Activated naive CD4-positive, alpha-beta T cell treated with anti-CD3 and anti-CD28 coated beads, Interleukin-2, amount 50 U/mL, for 16 hours (primary cell): ENCODE measurements around the gene EHHADH.
"Not testable (repeated sequence)": the region's sequence is repeated elsewhere in the genome, so short reads cannot be mapped to it uniquely, and the experiment has no call there.

Experiments
- DNase-seq: peaks from one replicate; pipeline ENCODE4 v3.0.0-alpha.2; 2020

Gene EHHADH

DNA sequence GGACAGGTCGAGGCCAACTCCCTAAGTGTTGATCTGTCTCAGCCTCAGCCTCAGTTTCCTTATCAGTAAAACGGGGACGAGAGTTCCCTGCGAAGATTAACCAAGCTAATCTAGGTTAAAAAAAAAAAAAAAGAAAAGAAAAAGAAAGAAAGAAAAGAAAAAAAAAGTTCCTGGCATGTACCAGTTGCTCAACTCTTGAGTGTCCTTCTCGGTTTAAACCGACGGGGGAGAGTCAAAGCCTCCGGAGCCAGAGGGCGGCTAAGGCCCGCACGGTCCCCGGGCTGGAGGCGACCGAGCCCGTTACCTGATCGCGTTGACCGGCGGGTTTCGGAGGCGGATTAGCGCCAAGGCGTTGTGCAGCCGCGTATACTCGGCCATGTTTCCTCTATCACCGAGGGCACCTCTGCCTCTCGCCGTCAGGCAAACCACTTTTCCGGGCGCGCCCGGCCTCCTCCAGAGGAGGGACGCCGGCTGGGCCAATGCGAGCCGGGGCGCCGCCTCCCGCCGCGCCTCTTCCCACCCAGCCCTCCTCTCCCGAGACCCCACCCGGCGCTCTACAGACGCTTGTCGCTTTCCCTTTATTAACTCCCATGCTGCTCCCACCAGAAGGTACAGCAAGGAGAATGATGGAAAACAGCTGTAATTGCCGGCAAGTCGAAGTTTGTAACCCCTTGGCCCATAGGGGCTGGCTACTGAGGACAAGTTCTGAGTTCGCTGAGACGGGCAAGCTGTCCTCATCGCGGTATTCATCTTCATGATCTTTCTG, at the start of gene EHHADH:
Gene EHHADH (minus strand): TSS at position 405 of the 766 bp plus-strand sequence. CDS start 27 bp downstream, at position 378.
- DNase-seq, result peak; percentile 49

DNA sequence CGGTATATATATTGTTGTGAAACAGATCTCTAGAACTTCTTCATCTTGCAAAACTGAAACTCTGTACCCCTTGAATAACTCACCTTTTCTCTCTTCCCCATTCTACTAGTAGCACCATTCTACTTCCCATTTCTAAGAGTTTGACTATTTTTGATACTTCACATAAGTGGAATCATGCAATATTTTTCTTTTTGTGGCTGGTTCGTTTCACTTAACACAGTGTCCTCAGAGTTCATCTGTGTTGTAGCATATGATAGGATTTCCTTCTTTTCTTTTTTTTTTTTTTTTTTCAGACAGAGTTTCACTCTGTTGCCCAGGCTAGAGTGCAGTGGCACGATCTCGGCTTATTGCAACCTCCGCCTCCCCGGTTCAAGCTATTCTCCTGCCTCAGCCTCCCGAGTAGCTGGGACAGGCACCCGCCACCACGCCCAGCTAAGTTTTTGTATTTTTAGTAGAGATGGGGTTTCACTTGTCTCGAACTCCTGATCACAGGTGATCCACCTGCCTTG, 46.1 kb upstream of the EHHADH start:
- not testable (repeated sequence) for DNase-seq

DNA sequence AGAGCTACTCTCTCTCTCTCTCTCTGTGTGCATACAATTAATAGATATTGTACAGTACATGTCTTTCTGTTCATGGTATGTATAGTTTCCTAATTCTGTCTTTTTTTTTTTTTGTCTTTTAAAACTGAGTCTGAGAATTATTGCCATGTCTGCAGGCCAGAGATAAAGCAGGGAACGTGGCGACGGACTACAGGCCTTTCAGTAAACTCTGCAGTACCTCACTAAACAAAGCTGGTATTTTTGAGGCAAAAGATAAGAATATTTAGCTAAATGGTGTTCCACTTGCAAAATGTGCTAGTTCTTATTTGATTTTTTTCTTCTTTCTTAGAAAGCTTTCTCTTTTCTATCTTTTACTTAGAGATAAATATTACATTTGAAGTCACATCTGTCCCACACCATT, 44.0 kb upstream of the EHHADH start:
- no peak for DNase-seq

DNA sequence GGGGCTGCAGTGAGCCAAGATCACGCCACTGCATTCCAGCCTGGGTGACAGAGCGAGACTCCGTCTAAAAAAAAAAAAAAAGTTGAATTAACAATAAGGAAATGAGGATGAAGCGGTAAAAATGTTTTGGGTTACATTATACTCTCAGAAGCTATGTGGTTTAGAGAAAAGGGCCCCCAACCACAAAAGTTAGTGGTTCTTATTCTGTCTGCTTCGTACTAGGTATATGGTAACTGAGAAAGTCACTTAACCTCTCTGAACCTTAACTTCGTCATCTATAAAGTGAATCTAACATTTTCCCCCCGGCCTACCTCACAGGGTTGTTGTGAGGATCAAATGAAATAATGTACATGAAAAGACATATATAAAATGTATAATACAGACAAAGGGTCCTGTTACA, 38.4 kb upstream of the EHHADH start:
- no peak for DNase-seq

DNA sequence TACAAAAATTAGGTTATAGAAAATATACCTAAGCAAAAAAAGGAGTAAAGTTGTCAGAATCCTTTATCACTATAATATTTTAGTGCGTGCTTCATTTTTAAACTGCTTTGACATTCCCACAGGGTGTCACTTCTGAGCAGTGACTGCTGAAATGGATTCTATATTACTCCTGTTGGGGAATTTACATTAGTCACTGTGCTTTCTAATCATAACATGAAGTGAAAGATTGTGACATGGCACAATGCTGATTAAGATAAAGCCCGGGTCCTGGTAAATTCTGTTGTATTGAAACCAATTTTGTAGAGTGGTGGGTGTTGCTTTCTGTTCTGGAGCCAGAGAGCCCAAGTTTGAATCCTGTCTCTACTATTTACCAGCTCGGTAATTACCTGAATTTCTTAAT, 36.4 kb upstream of the EHHADH start:
- DNase-seq, result no peak

DNA sequence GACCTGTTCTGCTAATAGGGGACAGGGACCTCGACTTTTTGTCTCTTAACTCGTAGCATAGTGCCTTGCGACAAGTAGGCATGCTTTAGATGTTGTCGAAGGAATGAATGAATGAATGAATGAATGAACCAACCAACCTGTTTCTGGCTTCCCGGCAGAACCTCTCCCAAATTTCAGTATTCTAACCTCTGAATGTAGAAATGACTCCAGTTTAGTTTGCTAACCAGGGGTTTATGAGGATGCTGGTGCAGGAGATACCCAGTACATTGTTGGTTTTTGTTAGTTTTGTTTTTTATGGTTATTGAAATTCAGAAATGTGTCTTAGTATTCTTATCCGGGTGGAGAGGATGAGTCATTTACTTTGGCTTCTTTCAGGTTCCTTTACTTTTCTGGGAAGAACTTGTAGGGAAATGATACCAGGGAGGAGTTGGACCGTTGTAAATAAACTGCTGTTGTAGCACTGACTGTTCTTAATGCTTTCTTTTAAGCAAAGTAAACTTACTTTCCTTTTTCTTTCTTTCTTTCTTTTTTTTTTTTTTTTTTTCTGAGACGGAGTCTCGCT, 29.6 kb upstream of the EHHADH start:
- DNase-seq, result no peak

DNA sequence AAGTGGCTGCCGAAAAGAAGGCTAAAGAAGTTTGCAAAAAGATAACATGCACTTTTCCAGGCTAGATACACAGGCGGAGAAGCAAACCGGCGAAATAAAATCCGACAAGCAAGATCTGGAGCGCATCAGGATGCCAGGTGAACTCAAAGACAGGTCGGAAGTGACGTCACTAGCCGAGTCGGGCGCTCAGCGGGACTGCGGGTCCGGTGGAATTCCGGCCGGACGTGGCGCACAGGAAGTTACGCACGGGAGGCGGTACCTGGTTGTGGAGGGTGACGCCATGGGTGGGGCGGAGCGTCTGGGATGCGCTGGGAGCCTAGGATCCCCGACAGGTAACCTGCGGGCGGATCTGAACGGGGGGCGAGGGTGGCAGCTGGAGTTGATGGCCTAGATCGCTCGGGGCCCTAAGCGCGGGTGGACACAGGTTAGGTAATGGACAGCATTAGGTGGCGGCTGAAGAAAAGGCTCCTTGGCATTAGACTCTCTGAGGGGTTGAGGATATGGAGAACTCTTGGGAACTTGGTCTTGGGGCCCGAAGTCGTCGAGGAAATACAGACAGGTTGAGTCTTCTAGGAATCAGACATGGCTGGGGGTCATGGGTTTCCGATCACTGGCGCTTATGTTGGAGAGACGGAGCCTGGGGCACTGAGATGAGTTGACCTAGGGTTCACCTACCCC, 29.0 kb upstream of the EHHADH start:
- peak; percentile 94 for DNase-seq

DNA sequence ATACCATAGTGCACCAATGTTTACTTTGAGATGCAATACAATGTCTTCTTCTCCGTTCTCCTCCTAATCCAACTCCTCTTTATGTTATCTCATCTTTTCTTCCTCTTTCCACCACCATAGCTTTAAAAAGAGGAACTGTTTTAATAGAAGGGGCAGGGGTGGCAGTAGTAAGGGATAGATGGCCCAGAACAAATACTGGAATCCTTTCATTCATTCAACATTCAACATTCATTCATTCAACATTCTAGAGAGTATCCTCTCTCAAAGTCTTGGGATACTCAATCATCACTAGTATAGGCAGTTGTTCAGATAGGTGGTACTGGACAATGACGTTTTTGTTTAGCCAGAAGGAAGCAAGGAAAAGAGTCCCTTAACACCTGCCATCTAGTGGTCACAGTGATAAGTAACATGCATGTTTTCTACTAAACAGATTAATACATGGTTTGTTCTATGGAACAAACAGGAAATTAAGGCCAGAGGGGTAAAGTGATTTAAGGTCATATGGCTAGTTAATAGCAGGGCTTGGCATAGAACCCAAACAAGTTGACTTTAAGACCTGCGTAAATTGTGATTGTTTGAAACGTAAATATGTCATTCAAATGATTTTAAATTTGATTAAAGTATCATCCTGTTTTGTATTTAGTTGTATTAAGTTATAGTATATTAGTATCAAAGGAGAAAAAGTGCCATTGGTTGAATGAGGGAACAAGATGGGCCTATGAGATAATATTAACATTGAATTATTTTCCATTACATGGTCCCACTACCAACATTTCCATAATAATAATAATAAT, 26.9 kb upstream of the EHHADH start:
- DNase-seq, result no peak

DNA sequence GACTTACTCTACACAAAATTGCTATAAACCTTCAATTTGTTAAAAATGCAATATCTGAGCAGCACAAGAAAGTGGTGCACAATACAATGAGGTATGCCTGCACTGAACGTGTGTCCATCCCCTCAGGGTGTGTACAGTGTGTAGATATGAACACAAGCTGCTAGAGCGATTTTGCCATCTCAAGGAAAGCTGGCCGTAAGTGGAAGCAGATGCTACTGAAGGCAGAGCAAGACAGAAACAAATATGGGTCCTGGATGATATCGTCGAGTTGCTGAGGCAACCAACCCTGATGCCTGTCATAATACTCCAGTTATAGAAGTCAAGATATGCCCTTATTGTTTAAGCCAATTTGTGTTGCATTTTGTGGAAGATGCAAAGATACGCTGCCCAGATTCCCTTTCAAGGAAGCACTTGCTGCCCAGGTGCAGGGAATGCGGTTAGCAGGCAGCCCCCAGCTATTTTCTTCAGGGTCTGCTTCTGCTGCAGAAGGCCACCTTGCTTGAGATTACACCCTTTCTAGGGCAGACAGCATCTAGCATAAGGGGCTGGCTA, 25.8 kb upstream of the EHHADH start:
- no peak for DNase-seq

DNA sequence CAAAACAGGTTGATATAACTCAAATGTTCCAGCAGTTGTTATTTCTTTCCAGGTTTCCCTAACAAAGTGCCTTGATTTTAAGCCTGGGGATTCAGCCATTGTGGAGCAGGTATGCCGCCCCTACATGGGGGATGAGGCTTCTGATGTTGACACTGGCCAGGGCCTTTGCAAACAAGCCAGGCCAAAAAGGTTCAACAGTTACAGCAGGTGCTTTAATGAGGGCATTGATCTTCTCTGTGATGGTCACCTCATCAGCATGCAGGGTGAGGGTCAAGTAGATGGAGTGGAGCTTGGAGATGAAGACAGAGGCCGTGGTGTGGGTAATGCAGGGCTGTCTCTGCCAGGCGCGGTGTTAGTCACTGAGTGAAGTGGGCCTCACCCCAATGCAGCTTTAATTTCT, 22.6 kb upstream of the EHHADH start:
- no peak for DNase-seq

DNA sequence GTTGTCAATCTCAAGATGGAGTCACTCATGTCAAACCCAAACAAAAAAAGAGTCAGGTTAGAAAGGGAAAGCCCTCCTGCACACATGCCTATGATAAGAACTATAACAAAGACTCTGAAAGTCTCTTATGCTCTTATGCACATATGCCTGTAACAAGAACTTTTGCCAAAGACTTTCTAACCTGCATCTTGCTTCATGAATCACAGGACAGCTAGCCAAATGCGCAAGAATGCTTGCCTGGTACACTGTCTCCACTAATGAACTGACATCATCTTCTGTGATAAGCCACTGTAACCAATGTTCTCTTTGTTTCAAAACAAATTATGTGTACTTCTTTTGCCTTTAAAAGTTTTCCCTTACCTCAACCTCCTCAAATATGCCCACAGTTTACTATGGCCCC, 18.2 kb upstream of the EHHADH start:
- DNase-seq, result no peak

DNA sequence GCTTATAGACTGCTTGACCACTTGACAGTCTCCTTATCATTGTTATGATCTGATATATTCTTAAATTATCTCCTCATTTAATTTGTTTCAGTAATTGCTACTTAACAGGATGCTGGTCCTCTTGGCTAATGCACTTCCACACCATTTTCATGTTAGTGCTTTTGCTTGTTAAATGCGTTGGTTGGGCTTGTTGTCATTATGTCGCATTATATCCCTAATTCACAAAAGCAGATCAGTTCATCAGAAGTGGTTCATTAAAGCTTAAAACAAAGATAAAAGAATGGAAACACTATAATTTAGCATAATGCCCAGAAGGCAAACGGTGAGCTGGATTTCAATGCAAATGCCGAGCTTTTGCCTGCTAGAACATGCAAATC, 17.1 kb upstream of the EHHADH start:
- DNase-seq, result no peak

DNA sequence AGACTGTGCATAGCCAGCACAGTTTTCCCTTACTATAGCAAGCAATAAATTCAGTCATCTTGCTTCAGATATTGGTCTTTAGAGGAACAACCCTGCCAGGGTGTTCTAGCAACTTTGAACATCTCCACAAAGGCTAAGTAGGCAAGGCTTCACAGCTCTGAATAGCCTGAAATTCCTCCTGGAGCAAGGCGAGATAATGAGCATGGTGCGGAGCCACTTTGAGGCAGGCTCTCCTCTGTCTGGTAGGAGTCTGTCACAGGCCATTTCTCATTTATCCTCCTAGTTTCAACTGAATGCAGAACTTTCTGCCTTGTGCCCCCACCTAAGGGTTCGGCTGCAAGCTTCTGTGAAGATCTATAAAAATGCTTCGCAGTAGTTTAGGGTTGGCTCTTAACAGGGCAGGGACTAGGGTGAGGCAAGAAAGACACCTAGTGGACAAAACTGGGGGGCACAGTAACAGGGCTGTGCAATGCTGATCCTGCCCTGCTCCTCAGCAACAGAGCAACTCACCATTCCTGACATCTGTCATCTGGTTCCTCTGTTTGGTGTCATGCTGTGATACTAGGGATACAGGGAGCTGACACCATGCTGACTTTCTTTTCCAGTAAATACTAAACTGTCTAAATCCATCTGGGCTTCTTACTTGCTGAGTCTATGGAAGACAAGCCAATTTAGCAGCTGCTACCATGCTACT, 16.6 kb upstream of the EHHADH start:
- no peak for DNase-seq

DNA sequence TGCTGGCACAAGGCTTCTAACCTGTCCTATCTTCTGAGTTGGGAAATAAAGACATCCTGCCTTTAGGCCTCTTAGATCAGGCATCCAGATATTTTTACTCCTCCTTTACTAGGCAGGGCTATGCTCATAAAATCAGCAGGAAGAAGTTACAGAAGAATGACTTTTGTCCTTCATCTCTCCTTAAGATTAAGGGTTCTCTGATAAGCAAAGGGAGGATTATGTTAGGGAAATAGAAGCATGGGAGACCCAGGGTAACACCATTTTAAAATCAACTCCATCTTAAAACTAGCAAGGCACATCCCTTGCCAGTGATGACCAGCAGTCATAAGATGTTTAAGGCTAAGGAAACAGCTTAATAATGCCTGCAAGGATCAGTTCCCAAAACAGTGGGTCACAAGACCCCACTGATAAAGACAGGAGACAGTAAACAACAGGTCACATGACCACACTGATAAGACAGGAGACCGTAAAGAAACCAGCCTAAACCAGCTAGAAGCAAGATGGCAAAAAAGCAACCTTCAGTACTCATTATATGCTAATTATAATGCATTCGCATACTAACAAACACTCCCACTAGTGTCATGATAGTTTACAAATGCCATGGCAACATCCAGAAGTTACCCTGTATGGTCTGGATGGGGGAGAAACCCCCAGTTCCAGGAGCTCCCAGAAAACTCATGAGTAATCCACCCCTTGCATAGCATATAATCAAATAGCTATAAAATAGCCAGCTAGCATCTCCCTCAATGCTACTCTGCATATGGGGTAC, 14.5 kb upstream of the EHHADH start:
- no peak for DNase-seq

DNA sequence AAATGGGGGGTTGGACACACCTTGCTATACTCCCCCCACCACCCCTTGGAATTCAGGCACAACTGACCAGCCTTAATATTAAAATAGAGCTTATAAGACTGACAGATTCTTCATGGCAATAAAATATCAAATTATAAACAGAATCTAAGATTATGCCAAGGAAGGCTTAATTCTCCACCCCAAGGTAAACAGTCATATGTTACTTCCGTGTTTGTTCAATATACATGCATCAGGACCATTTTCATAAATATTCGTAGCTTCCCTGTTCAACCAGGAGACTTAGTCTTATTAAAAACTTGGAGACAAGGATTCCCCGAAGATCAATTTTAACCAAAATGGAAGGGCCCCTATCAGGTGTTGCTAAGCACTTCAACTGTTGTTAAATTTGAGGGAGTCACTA, 13.3 kb upstream of the EHHADH start:
- DNase-seq, result no peak

DNA sequence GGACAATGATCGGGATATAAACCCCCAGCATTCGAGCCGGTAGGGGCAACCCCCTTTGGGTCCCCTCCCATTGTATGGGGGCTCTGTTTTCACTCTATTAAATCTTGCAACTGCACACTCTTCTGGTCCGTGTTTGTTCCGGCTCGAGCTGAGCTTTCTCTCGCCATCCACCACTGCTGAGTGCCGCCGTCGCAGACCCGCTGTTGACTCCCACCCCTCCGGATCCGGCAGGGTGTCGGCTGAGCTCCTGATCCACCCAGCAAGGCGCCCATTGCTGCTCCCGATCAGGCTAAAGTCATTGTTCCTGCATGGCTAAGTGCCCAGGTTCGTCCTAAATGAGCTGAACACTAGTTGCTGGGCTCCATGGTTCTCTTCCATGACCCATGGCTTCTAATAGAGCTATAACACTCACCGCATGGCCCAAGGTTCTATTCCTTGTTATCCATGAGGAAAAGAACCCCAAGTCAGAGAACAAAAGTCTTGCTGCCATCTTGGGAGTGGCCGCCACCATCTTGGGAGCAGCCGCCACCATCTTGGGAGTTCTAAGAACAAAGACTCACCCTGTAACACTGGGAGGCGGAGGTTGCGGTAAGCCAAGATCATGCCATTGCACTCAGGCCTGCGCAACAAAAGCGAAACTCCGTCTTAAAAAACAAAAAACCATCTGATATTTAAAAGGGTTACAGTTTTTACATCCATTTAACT, 11.2 kb upstream of the EHHADH start:
- DNase-seq, result no peak

DNA sequence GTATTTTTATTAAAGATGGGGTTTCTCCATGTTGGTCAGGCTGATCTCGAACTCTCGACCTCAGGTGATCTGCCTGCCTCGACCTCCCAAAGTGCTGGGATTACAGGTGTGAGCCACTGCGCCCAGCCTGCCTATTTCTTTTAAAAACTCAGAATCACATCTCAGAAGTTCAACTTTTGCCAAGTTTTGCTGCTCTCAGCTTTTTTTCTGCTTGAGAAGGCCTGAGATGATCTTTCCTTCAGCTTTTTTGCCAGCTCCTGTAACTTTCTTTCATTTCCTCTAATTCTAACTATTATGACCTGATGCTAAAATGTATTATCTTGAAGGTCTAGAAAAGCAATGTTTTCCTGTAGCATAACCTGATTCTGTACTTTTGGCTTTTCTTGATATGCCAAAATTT, 9.6 kb upstream of the EHHADH start:
- DNase-seq, result no peak

DNA sequence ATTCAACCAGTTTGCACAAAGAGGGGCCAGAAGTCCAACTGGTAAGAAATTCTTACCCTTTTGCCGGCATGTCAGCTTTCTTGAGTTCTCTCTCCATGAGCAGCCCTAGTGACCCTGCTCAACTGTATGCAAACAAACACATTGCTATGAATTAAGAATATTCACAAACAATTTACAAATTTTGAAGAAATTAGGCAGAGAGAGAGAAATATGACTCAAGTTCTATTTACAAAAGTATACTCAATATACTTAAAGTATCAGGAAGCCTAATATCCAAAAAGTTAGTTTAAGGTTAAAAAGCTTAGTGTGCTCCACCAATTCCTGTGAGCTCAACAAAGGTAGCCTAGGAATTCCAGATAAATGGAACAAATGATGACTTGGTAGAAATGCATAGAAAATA, 3.5 kb upstream of the EHHADH start:
- no peak for DNase-seq

DNA sequence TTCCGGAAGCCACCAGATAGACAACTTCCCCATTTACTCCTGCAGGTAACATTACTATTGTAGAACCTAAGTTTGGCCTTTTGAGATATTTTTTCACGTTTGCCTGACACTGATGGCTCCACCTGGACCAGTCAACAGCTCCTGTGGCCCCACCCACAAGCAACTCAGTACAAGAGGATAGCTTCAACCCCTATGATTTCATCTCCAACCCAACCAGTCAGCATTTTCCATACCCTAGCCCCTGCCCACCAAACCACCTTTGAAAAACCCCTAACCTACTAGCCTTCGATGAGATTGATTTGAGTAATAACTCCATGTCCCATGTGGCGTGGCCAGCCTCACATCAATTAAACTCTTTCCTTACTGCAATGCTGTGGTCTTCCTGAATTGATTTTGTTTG, 950 bp upstream of the EHHADH start:
- DNase-seq, result no peak

DNA sequence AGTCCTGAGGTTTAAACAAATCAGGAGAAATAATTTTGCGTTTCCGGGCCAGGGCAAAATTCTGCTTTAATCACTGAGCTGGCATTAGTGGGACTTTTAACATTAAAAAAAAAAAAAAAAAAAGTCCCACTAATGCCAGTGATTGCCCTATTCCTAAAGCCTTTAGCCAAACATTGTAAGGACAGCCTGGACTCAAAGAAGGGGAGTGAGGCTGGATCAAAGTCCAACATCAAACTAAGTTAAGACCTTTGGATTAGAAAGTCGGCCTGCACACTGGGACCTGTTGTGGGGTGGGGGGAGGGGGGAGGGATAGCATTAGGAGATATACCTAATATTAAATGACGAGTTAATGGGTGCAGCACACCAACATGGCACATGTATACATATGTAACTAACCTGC, 716 bp downstream of the EHHADH start:
- DNase-seq, result not testable (repeated sequence)

DNA sequence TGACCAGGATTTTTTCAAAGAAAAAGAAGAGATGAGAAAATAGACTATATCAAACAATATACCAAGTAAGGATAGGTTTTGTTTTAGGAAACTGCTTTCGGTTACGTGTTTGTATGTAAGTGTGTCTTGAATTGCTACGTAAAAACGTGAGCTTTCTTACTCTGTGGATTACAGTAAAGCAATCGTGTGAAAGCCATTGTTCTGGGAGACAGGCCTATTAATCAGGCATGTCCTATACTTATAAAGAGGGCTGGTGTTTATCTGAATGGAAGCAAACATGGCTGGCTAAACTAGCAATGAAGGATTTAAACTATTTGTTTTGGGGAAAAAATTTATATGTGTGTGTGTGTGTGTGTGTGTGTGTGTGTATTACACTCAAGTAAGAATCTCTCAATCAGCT, 2.6 kb downstream of the EHHADH start:
- DNase-seq, result no peak
